GM23338 (cell line): ENCODE measurements around the gene LYRM2. TPM values are rescaled to one million over a fixed set of nuclear protein-coding genes. Genes with fewer than 3 reads are reported as not detected.
A peak's percentile ranks its signal among the peaks of the same experiment; 100 is the strongest.

Experiments used
- ATAC-seq: fragments of 200-7000 bp; cut with Tn5 transposase; 3 replicates; pipeline ENCODE4 v1.9.1; 2020
- DNase-seq: peaks from one replicate; pipeline ENCODE4 v3.0.0-alpha.2; 2015; ENCODE audit warnings: low spot score
- H2AFZ ChIP-seq: fragments of 200-600 bp; sonication (generic); 2 replicates; pipeline ENCODE4 v1.8.0; 2016; ENCODE audit warnings: antibody characterized with exemption, mild to moderate bottlenecking, moderate library complexity
- H3F3A ChIP-seq: fragments of 200-600 bp; sonication (generic); replicated peaks from 2 replicates; pipeline ENCODE4 v1.8.0; 2017; ENCODE audit warnings: antibody characterized with exemption, mixed run types, low read depth
- H3K27ac ChIP-seq: fragments of 200-600 bp; sonication (generic); 2 replicates; pipeline ENCODE4 v1.6.1; 2016; ENCODE audit warnings: low read depth
- H3K27me3 ChIP-seq: fragments of 200-600 bp; sonication (generic); 2 replicates; pipeline ENCODE4 v1.8.0; 2016; ENCODE audit warnings: mild to moderate bottlenecking, mixed run types, moderate library complexity; ENCODE audit not compliant: insufficient read depth
- H3K36me3 ChIP-seq: fragments of 200-600 bp; sonication (generic); 2 replicates; pipeline ENCODE4 v1.8.0; 2016; ENCODE audit warnings: mild to moderate bottlenecking; ENCODE audit not compliant: insufficient read depth
- H3K4me1 ChIP-seq: fragments of 200-600 bp; sonication (generic); 2 replicates; pipeline ENCODE4 v1.8.0; 2016; ENCODE audit warnings: mild to moderate bottlenecking, moderate library complexity; ENCODE audit not compliant: insufficient read depth
- H3K4me2 ChIP-seq: fragments of 200-600 bp; sonication (generic); 2 replicates; pipeline ENCODE4 v1.7.1; 2017; ENCODE audit warnings: mixed run types
- H3K4me3 ChIP-seq: fragments of 200-600 bp; sonication (generic); 2 replicates; pipeline ENCODE4 v1.6.1; 2016; ENCODE audit warnings: mixed run types
- H3K79me2 ChIP-seq: fragments of 200-600 bp; sonication (generic); replicated peaks from 2 replicates; pipeline ENCODE4 v1.8.0; 2017; ENCODE audit warnings: mild to moderate bottlenecking; ENCODE audit not compliant: insufficient read depth
- H3K9me2 ChIP-seq: fragments of 200-600 bp; sonication (generic); 2 replicates; pipeline ENCODE4 v1.8.0; 2017; ENCODE audit not compliant: insufficient read depth
- H4K20me1 ChIP-seq: fragments of 200-600 bp; sonication (generic); replicated peaks from 2 replicates; pipeline ENCODE4 v1.8.0; 2017; ENCODE audit warnings: mild to moderate bottlenecking; ENCODE audit not compliant: insufficient read depth
- H3K27ac Mint-ChIP-seq: 2 replicates; pipeline ENCODE4 v1.8.0; 2020; ENCODE audit warnings: inconsistent platforms, mild to moderate bottlenecking, moderate library complexity, mixed read lengths
- H3K27me3 Mint-ChIP-seq: 3 replicates; pipeline ENCODE4 v1.8.0; 2022; ENCODE audit warnings: low read depth, mild to moderate bottlenecking, moderate library complexity, mixed read lengths, inconsistent platforms; ENCODE audit not compliant: insufficient read depth, poor library complexity
- H3K36me3 Mint-ChIP-seq: 3 replicates; pipeline ENCODE4 v1.8.0; 2021; ENCODE audit warnings: low read depth, mild to moderate bottlenecking, inconsistent platforms, moderate library complexity, mixed read lengths
- H3K4me1 Mint-ChIP-seq: 3 replicates; pipeline ENCODE4 v1.8.0; 2020; ENCODE audit warnings: mild to moderate bottlenecking, inconsistent platforms, mixed read lengths
- H3K4me3 Mint-ChIP-seq: 3 replicates; pipeline ENCODE4 v1.8.0; 2021; ENCODE audit warnings: moderate library complexity, mild to moderate bottlenecking, inconsistent platforms, mixed read lengths
- H3K9me3 Mint-ChIP-seq: 3 replicates; pipeline ENCODE4 v1.8.0; 2020; ENCODE audit warnings: moderate library complexity, mild to moderate bottlenecking, inconsistent platforms, mixed read lengths
- CREB1 ChIP-seq: fragments of 250-450 bp; sonication (Bioruptor Pico); IDR thresholded peaks from 2 replicates; pipeline ENCODE4 v1.5.0; 2020; ENCODE audit warnings: low read depth, mild to moderate bottlenecking, moderate library complexity
- CTCF ChIP-seq, 2 experiments: fragments of 200-600 bp in 1 of 2; sonication (generic) in 1 of 2; conservative IDR thresholded peaks; 2 replicates each; pipeline versions ENCODE4 v1.5.1 to v1.6.1; 2016 to 2017; ENCODE audit warnings: antibody characterized with exemption in 2 of 2, low read depth in 2 of 2, mild to moderate bottlenecking in 2 of 2, moderate library complexity in 1 of 2
- EZH2phosphoT487 ChIP-seq: fragments of 200-600 bp; sonication (generic); IDR thresholded peaks from one replicate; pipeline ENCODE4 v1.8.1; 2018; ENCODE audit warnings: antibody characterized with exemption; ENCODE audit not compliant: unreplicated experiment
- JUNB ChIP-seq: IDR thresholded peaks from one replicate; pipeline ENCODE4 v1.6.1; 2016; ENCODE audit warnings: antibody characterized with exemption; ENCODE audit not compliant: unreplicated experiment
- NANOG ChIP-seq: IDR thresholded peaks from 2 replicates; pipeline ENCODE4 v1.6.1; 2016; ENCODE audit warnings: antibody characterized with exemption, borderline replicate concordance
- POLR2AphosphoS5 ChIP-seq: IDR thresholded peaks from 2 replicates; pipeline ENCODE4 v1.6.1; 2016; ENCODE audit warnings: antibody characterized with exemption, low read depth
- STAT1 ChIP-seq: IDR thresholded peaks from one replicate; pipeline ENCODE4 v1.6.1; 2016; ENCODE audit warnings: antibody characterized with exemption; ENCODE audit not compliant: unreplicated experiment
- ZNF331 ChIP-seq: fragments of 250-450 bp; sonication (Bioruptor Pico); IDR thresholded peaks from 2 replicates; pipeline ENCODE4 v1.5.0; 2020; ENCODE audit warnings: low read depth, mild to moderate bottlenecking, moderate library complexity
- polyA plus RNA-seq: library from polyadenylated mRNA; unstranded; fragments of >200 nt; fragmentation: Nextera tagmentation; extraction: Ambion mirVana; gene quantifications from 2 replicates; pipeline ENCODE4 v1.2.1, GENCODE V29; 2016
- total RNA-seq: library from RNA; depleted of rRNA; stranded (reverse); fragments of >200 nt; shearing (Covaris generic); gene quantifications from 2 replicates; pipeline ENCODE4 v1.2.3, GENCODE V29; 2014

Gene LYRM2
- total and polyA plus RNA-seq, 2 experiments from 2014 or later: 20.3 to 67.3 TPM

GRCh38 chr6:89667872-89668556, 29.5 kb upstream of the LYRM2 start:
- Histone ChIP-seq H3K27ac (peak overlapping the region; percentile 82), H3K27me3 (no peaks in the 10 kb centered on the region), H3K4me3 (no peak overlapping the region), H3K9me2 (no peaks in the 10 kb centered on the region), H3K36me3 (peaks cover 69% of the 10 kb centered on the region), H2AFZ (no peak overlapping the region), H3K4me1 (peaks cover 25% of the 10 kb centered on the region), H3K4me2 (peak overlapping the region; percentile 2), H3F3A (0 out of 2 replicates have a peak, but pooled peaks cover 9% of the 10 kb centered on the region), H4K20me1 (no peaks in the 10 kb centered on the region), H3K79me2 (peaks cover 17% of the 10 kb centered on the region; the same call in 1 of the 2 replicates)
- Mint-ChIP-seq H3K36me3 (peaks cover 90% of the 10 kb centered on the region), H3K4me1 (peaks cover 32% of the 10 kb centered on the region), H3K27me3 (peaks cover 7% of the 10 kb centered on the region), H3K27ac (peak overlapping the region; percentile 91), H3K4me3 (peak overlapping the region; percentile 39), H3K9me3 (no peaks in the 10 kb centered on the region)
- DNase-seq: peak; percentile 82
- peak; percentile 87 for ATAC-seq
- TF ChIP-seq JUNB (no peak), NANOG (peak; percentile 91)

GRCh38 chr6:89662659-89663223, 24.2 kb upstream of the LYRM2 start:
- TF ChIP-seq EZH2phosphoT487: no peak
- TF ChIP-seq CTCF (conservative IDR thresholded peaks at IDR 0.05; ENCODE audit: low read depth in 2 of 2): no peak
- no peak for TF ChIP-seq POLR2AphosphoS5
- no peak for TF ChIP-seq STAT1
- TF ChIP-seq CREB1 (CRISPR knock-in tag): no peak
- no peak for TF ChIP-seq ZNF331
- Histone ChIP-seq H4K20me1 (no peaks in the 10 kb centered on the region; the same call in 1 of the 2 replicates), H3F3A (peaks cover 13% of the 10 kb centered on the region; the same call in 1 of the 2 replicates), H3K36me3 (peaks cover 90% of the 10 kb centered on the region), H3K4me3 (no peak overlapping the region), H3K4me2 (no peak overlapping the region), H3K27me3 (no peaks in the 10 kb centered on the region), H3K9me2 (no peaks in the 10 kb centered on the region), H2AFZ (no peak overlapping the region), H3K79me2 (peaks cover 16% of the 10 kb centered on the region; the same call in 1 of the 2 replicates), H3K27ac (peak overlapping the region; percentile 68), H3K4me1 (peaks cover 7% of the 10 kb centered on the region)
- Mint-ChIP-seq H3K4me1 (peaks cover 5% of the 10 kb centered on the region; the same call in 2 of the 3 replicates), H3K4me3 (no peak overlapping the region), H3K9me3 (no peaks in the 10 kb centered on the region), H3K36me3 (peaks cover 91% of the 10 kb centered on the region), H3K27me3 (peaks cover 8% of the 10 kb centered on the region), H3K27ac (peak overlapping the region; percentile 28; the same call in 1 of the 2 replicates)
- ATAC-seq (no peak), DNase-seq (no peak)
